ENCODE results near the gene CBLC. TPM values are rescaled to one million over a fixed set of nuclear protein-coding genes. Genes with fewer than 3 reads are reported as not detected.

CBLC gene
- total and polyA plus RNA-seq, 8 donors = 3.1 to 6.1 (median 4.2) TPM

GRCh38 chr19:44749994-44750393 lies 27.7 kb upstream of the CBLC start:
- peak overlapping the region; percentile 93 to 97 for H3K27ac ChIP-seq
- peak overlapping the region; percentile 60 to 83 for H3K4me3 ChIP-seq
- peaks cover 0 to 37% of the 10 kb centered on the region in 2 donors for H3K36me3 ChIP-seq
- intact Hi-C loops (cut with DNase I) = no loop called here
- DNase-seq (no peak), ATAC-seq (no peak)
- H3K9me3 ChIP-seq = no peaks in the 10 kb centered on the region
- H3K27me3 ChIP-seq = no peaks in the 10 kb centered on the region
- TF ChIP-seq CTCF (IDR thresholded peaks at IDR 0.05) = no peak
- peaks cover 49 to 70% of the 10 kb centered on the region in 2 donors for H3K4me1 ChIP-seq

- DNase-seq = no peak
- Histone ChIP-seq H3K4me1 (peaks cover 61 to 70% of the 10 kb centered on the region in 2 donors), H3K4me3 (peak overlapping the region in 1 of 2 donors; percentile 83), H3K36me3 (peaks cover 0 to 59% of the 10 kb centered on the region in 2 donors), H3K27ac (peak overlapping the region; percentile 94 to 96), H3K9me3 (no peaks in the 10 kb centered on the region), H3K27me3 (no peaks in the 10 kb centered on the region)
- no peak for ATAC-seq
- intact Hi-C loops (cut with DNase I) = no loop called here
- TF ChIP-seq CTCF (IDR thresholded peaks at IDR 0.05) = no peak
Measured at GRCh38 chr19:44752123-44752815, 25.4 kb upstream of the CBLC start.

- no peaks in the 10 kb centered on the region for H3K9me3 ChIP-seq
- no peaks in the 10 kb centered on the region for H3K27me3 ChIP-seq
- peak; percentile 80 to 98 (median 96) for DNase-seq
- H3K36me3 ChIP-seq = peaks cover 0 to 67% of the 10 kb centered on the region in 2 donors
- intact Hi-C loops (cut with DNase I) = no loop called here
- TF ChIP-seq CTCF (IDR thresholded peaks at IDR 0.05) = peak in 1 of 2 donors; percentile 15
- H3K4me3 ChIP-seq = peak overlapping the region; percentile 31 to 83
- peak overlapping the region; percentile 94 to 96 for H3K27ac ChIP-seq
- H3K4me1 ChIP-seq = peaks cover 68 to 76% of the 10 kb centered on the region in 2 donors
- peak; percentile 74 for ATAC-seq
Measured at GRCh38 chr19:44752816-44753625, 24.7 kb upstream of the CBLC start.

- Histone ChIP-seq H3K4me3 (peak overlapping the region; percentile 31 to 83), H3K9me3 (no peaks in the 10 kb centered on the region), H3K27ac (peak overlapping the region; percentile 94 to 96), H3K4me1 (peaks cover 72 to 82% of the 10 kb centered on the region in 2 donors), H3K36me3 (peaks cover 0 to 72% of the 10 kb centered on the region in 2 donors), H3K27me3 (no peaks in the 10 kb centered on the region)
- no peak for TF ChIP-seq CTCF (IDR thresholded peaks at IDR 0.05)
- no peak for DNase-seq
- no peak for ATAC-seq
- intact Hi-C loops (cut with DNase I) = no loop called here
Measured at GRCh38 chr19:44753626-44753931, 24.1 kb upstream of the CBLC start.

Data from left lung (tissue), 10 donors.